HG02571 (cell line): ENCODE data around the gene GLIPR1.
"Not testable (repeated sequence)": the region's sequence is repeated elsewhere in the genome, so short reads cannot be mapped to it uniquely, and the experiment has no call there.

Experiments used
- ATAC-seq: cut with Tn5 transposase; IDR thresholded peaks from one replicate; pipeline ENCODE4 v1.9.1; 2021; ENCODE audit warnings: mild to moderate bottlenecking, moderate library complexity; ENCODE audit not compliant: unreplicated experiment

GLIPR1 gene

GRCh38 chr12:75480469-75480949, at the start of gene GLIPR1:
Gene GLIPR1, plus strand, starts transcription at chr12:75480755. Its CDS starts 126 bp downstream, at chr12:75480881.
- ATAC-seq: peak; percentile 94

GRCh38 chr12:75432924-75433323, 47.6 kb upstream of the GLIPR1 start:
- no peak for ATAC-seq

GRCh38 chr12:75437564-75437963, 43.0 kb upstream of the GLIPR1 start:
- no peak for ATAC-seq

GRCh38 chr12:75438059-75438754, 42.3 kb upstream of the GLIPR1 start:
- ATAC-seq: no peak

DNA sequence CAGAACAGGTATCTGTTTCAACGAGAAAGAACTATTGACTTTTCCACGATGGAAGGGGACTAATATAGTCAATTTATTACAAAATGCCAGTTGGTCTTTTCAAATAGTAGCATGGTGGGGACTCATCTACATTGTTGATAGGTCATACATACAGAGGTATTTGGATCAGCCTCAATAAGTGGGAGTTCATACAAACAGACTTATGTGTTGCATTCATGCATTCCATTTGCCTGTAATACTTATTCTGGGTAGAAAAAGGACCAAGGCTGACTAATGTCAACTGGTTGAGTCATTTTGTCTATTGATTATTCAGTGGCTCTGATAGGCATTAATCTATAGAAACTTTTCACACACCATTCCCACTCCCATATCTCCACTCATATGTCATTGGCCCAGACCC, 41.5 kb upstream of the GLIPR1 start:
- ATAC-seq: no peak

DNA sequence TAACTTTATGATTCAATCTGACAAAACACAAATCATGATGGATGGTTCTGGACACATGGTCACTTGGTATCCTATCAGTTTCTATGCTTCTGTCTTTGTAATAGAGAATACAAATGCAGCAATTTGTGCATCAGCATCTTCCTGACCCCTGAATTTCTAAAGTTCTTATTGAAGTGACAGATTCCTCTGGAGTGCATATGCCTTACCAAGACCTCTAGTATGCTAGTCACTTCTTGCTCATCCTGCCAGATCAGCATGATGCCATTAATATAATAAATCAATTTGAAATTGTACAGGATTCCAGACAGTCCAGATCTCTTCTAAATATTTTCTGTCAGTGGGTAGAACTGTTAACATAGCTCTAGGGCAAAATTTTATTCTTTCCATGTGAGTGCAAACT, 40.6 kb upstream of the GLIPR1 start:
- ATAC-seq: no peak

- not testable (repeated sequence) for ATAC-seq
Measured at GRCh38 chr12:75441687-75442449, 38.7 kb upstream of the GLIPR1 start.

GRCh38 chr12:75442454-75442853, 38.1 kb upstream of the GLIPR1 start:
- ATAC-seq: not testable (repeated sequence)

DNA sequence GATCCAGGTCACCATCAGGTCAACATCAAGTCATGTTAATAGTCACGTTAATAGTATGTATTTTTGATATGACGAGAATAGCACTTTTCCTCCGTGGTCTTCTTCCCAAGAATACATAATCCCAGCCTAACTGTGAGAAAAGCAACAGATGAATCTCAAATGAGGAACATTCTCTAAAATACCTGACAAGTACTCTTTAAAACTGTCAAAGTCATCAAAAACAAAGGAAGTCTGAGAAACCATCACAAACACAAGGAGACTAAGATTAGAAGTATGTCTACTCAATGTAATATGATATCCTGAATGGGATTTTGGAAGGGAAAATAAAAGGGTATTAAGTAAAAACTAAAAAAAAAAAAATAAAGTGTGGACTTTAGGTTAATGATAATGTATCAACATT, 36.8 kb upstream of the GLIPR1 start:
- no peak for ATAC-seq

DNA sequence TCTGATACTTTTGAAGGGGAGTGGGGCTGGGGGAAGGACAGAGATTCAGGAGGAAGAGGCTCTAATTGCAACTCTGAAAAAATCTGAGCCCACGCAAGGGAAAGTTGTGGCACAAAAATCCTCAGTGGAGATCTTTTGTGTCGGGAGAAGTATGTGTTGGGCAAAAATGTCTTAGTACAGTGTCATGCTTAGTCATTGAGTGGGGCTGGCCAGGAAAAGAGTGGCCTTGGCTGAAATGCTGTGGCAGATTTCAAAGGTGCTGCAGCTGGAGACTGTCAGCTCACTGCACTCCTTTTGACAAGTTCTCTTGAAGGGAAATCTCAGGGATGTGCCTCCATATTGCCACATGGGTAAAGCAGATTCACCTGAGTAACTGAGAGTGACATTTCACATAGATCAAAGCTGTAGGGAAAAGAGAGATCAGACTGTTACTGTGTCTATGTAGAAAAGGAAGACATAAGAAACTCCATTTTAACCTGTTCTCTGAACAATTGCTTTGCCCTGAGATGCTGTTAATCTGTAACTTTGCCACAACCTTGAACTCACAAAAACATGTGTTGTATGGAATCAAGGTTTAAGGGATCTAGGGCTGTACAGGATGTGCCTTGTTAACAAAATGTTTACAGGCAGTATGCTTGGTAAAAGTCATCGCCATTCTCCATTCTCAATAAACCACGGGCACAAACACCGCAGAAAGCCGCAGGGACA, 36.0 kb upstream of the GLIPR1 start:
- no peak for ATAC-seq

DNA sequence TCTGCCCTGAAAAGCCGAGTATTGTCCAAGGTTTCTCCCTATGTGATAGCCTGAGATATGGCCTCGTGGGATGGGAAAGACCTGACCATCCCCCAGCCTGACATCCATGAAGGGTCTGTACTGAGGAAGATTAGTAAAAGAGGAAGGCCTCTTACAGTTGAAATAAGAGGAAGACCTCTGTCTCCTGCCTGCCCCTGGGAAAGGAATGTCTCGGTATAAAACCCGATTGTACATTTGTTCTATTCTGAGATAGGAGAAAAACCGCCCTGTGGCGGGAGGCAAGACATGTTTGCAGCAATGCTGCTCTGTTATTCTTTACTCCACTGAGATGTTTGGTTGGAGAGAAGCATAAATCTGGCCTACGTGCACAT, 35.4 kb upstream of the GLIPR1 start:
- ATAC-seq: not testable (repeated sequence)

GRCh38 chr12:75446857-75447256, 33.7 kb upstream of the GLIPR1 start:
- no peak for ATAC-seq

GRCh38 chr12:75447691-75448393, 32.7 kb upstream of the GLIPR1 start:
- ATAC-seq: no peak

DNA sequence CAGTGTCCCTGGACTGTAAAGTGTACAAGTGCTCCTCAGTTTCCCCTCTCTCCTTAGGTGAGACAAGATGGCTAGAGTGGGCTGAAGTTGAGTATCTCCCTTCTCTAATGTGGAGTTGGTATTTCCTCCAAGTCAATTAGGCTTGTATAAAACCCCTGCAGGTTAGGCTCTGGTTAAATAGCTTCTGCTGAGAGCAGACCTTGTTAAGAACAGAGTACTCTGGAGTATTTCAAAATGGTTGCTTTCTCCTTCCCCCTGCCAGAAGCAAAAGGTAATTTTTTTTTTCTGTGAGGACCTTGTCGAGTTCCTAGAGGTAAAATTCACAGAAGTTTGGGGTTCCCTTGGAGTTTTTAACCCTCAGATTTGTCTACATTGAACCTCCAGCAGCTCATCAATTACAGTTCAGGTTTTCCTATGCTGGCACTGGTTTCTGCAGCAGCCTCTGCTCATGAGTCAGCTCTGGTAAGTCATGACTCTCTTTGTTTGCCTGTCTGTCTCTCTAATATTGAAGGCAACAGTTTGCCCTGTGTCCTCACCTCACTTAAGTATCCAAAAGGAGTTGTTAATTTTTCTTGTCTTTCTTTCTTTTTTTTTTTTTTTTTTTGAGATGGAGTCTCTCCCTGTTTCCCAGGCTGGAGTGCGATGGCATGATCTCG, 27.8 kb upstream of the GLIPR1 start:
- no peak for ATAC-seq

DNA sequence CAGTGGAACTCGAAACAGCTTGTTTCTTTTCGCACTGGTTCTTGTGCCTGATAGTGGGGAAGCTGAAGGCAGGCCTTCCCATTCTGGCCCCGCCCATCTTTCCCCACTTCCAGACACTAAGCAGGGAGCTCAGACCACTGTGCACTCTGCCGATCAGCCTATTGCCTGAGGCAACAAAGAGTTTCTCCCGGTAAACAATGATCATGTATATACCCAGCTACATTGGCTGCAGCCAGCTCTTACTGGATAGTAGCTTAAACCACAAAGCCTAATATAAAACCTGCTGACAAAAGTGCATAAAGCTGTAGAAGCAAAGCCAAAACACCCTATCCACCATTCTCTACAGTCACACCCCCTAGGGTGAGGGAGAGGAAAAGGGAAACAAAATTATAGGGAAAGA, 24.7 kb upstream of the GLIPR1 start:
- no peak for ATAC-seq

- ATAC-seq: no peak
Measured at GRCh38 chr12:75457191-75457590, 23.4 kb upstream of the GLIPR1 start.

- ATAC-seq: not testable (repeated sequence)
Measured at GRCh38 chr12:75457866-75458265, 22.7 kb upstream of the GLIPR1 start.

DNA sequence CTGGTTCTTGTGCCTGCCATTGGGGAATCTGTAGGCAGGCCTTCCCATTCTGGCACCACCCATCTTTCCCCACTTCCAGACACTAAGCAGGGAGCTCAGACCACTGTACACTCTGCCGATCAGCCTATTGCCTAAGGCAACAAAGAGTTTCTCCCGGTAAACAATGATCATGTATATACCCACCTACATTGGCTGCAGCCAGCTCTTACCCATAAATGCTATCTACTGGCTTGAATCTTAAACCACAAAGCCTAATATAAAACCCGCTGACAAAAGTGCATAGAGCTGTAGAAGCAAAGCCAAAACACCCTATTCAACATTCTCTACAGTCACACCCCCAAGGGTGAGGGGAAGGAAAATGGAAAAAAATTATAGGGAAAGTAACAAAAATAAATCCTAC, 20.8 kb upstream of the GLIPR1 start:
- no peak for ATAC-seq

DNA sequence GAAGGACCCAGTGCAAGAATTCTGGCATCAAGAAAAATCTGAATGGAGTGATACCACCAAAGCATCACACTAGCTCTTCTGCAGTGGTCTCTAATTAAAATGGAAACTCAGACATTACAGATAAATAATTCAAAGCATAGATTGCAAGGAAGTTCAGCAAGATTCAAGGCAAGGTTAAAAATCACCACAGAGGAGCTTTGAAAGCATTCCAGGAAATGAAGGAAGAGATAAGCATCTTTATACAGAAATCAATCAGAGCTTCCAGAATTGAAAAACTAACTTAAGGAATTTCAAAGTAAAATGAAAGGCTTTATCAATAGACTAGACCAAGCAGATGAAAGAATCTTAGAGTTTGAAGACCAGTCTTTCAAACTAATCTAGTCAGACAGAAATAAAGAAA, 20.4 kb upstream of the GLIPR1 start:
- ATAC-seq: no peak
